Cardiac fibroblast (primary cell): ENCODE measurements around the gene USP21.
A peak's percentile ranks its signal among the peaks of the same experiment; 100 is the strongest.

ENCODE experiments used
- DNase-seq, 2 donors: peaks; one replicate each; pipeline versions ENCODE4 v3.0.0 to v3.0.0-alpha.2; 2010; ENCODE audit warnings: low read depth in 2 of 2
- H3K4me3 ChIP-seq, 2 donors: replicated peaks in 1 of 2; 1 replicate in 1 of 2; 2 replicates in 1 of 2; pipeline ENCODE4 v1.5.1; 2011; ENCODE audit warnings: low read depth in 2 of 2, low read length in 2 of 2, mild to moderate bottlenecking in 2 of 2, moderate library complexity in 1 of 2
- CTCF ChIP-seq: IDR thresholded peaks from one replicate; pipeline ENCODE4 v1.5.1; 2011; ENCODE audit warnings: low read depth, mild to moderate bottlenecking, low read length, inconsistent platforms

The USP21 gene

GRCh38 chr1:161198194-161198896 lies 39.0 kb downstream of the USP21 start:
- DNase-seq, result peak; percentile 5 to 70
- TF ChIP-seq CTCF, result no peak
- H3K4me3 ChIP-seq, result peak overlapping the region; percentile 41 to 81

GRCh38 chr1:161198897-161199431 lies 39.7 kb downstream of the USP21 start, which contains the start of gene ADAMTS4:
Gene ADAMTS4 (minus strand): TSS chr1:161199054. CDS start chr1:161198627, 427 bp downstream.
- TF ChIP-seq CTCF, result no peak
- H3K4me3 ChIP-seq, result peak within 1 kb of the TSS; percentile 41 to 81

GRCh38 chr1:161199506-161200139 lies 40.3 kb downstream of the USP21 start:
- peak overlapping the region in 1 of 2 donors; percentile 22 for H3K4me3 ChIP-seq
- DNase-seq, result peak in 1 of 2 donors; percentile 39

More at GRCh38 chr1:161198897-161199431, 39.7 kb downstream of the USP21 start, which contains the start of gene ADAMTS4:
- DNase-seq, result peak; percentile 91 to 97

GRCh38 chr1:161200421-161200991 lies 41.2 kb downstream of the USP21 start:
- TF ChIP-seq CTCF, result no peak
- DNase-seq, result peak in 1 of 2 donors; percentile 61
- H3K4me3 ChIP-seq, result no peak overlapping the region

More at GRCh38 chr1:161199506-161200139, 40.3 kb downstream of the USP21 start:
- no peak for TF ChIP-seq CTCF

- peak overlapping the region; percentile 81 to 92 for H3K4me3 ChIP-seq
- no peak for TF ChIP-seq CTCF
- DNase-seq, result peak; percentile 96 to 97
These were observed 41.9 kb downstream of the USP21 start for GRCh38 chr1:161200992-161201835.
